ENCODE measurements around the gene AUTS2. TPM values are rescaled to one million over a fixed set of nuclear protein-coding genes. Genes with fewer than 3 reads are reported as not detected.

Gene AUTS2
- total and polyA plus RNA-seq, 10 donors, result 6.1 to 54.8 (median 29.1) TPM

GRCh38 chr7:70649323-70649722 is 1051.0 kb downstream of the AUTS2 start:
- DNase-seq, result no peak
- Histone ChIP-seq H3K27me3 (replicated peaks in 1 of 7) (no peaks in the 10 kb centered on the region), H3K4me3 (no peak overlapping the region), H3K4me1 (peaks cover 0 to 7% (median 0%) of the 10 kb centered on the region in 6 donors), H3K9me3 (no peaks in the 10 kb centered on the region), H3K27ac (no peak overlapping the region), H3K36me3 (no peaks in the 10 kb centered on the region)
- intact Hi-C loops (cut with DNase I; ENCODE audit: low total_unique reads), result no loop called here
- WGBS, 5 donors, result 86 to 95% (median 95%) methylated on average over 5 of the region's 5 CpGs
- TF ChIP-seq POLR2AphosphoS5 (IDR thresholded peaks at IDR 0.05), result no peak
- no peak for TF ChIP-seq CTCF (IDR thresholded peaks at IDR 0.05 in 8 of 11, conservative IDR thresholded peaks at IDR 0.05 in 3 of 11)
- no peak for TF ChIP-seq POLR2A (IDR thresholded peaks at IDR 0.05)

DNA sequence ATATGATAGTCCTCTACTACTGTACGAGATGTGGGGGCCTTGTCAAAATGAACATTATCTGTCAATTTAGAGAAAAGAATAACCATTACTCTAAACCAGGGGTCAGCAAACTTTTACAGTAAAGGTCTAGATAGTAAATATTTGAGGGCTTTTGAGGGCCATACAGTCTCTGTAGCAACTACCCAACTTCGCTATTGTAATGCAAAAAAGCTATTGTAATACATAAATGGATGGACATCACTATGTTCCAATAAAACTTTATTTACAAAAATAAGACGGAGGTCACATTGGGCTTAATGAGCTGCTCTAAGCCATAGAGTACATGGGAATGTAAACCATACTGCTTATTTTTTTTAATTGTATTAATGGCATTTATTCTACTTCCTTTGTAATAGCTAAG is 1055.9 kb downstream of the AUTS2 start:
- 87 to 97% (median 93%) methylated on average over 3 of the region's 3 CpGs for WGBS, 5 donors
- intact Hi-C loops (cut with DNase I; ENCODE audit: low total_unique reads), result no loop called here
- H3K9me3 ChIP-seq, result no peaks in the 10 kb centered on the region
- no peak overlapping the region for H3K27ac ChIP-seq
- no peak for DNase-seq
- H3K27me3 ChIP-seq (replicated peaks in 1 of 7), result no peaks in the 10 kb centered on the region
- no peaks in the 10 kb centered on the region for H3K4me1 ChIP-seq
- TF ChIP-seq POLR2AphosphoS5 (IDR thresholded peaks at IDR 0.05) (no peak), POLR2A (IDR thresholded peaks at IDR 0.05) (no peak), CTCF (IDR thresholded peaks at IDR 0.05 in 8 of 11, conservative IDR thresholded peaks at IDR 0.05 in 3 of 11) (no peak)
- no peak overlapping the region for H3K4me3 ChIP-seq
- no peaks in the 10 kb centered on the region for H3K36me3 ChIP-seq

DNA sequence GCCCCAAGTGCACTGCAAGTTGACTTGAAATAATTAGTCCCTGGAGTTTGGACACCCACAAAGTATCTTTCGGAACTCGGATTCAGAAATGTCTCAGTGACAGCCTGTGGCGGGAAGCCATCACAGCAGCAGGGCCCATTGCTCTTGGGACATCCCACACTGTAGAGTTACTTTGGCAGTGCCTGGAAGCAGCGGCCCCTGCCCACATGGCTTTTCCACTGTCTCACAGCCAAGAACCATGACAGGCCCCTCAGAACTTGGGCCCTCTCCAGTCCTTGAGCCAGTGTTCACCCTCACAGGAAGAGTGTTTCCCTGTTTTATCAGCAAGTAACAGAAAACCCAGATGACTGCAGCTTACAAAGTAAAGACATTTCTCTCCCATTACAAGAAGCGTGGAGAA is 1056.7 kb downstream of the AUTS2 start:
- intact Hi-C loops (cut with DNase I; ENCODE audit: low total_unique reads), result no loop called here
- 74 to 96% (median 79%) methylated on average over 5 of the region's 5 CpGs for WGBS, 5 donors
- Histone ChIP-seq H3K27ac (no peak overlapping the region), H3K4me1 (peaks cover 0 to 3% (median 0%) of the 10 kb centered on the region in 6 donors), H3K9me3 (no peaks in the 10 kb centered on the region), H3K36me3 (no peaks in the 10 kb centered on the region), H3K27me3 (replicated peaks in 1 of 7) (no peaks in the 10 kb centered on the region), H3K4me3 (no peak overlapping the region)
- DNase-seq, result peak; percentile 43
- TF ChIP-seq POLR2AphosphoS5 (IDR thresholded peaks at IDR 0.05) (no peak), CTCF (IDR thresholded peaks at IDR 0.05 in 8 of 11, conservative IDR thresholded peaks at IDR 0.05 in 3 of 11) (no peak), POLR2A (IDR thresholded peaks at IDR 0.05) (no peak)

DNA sequence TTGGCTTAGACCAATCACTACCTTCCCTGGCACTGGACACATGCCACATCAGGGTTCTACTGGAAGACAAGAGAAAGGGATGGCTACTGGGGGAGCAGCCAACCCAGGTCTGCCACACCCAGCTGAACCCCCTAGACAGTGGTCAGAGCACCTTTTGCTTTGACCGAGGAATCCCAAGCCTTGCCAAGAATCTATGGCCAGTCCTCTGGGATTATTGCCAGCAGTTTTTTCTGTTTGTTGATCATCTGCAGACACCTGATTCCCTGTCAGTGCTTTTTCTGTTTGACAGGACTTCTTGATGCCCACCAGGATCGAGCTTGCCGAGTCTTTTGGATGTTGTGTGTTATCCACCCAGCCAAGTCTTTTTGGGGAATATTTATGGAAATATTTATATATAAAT is 1057.4 kb downstream of the AUTS2 start:
- intact Hi-C loops (cut with DNase I; ENCODE audit: low total_unique reads), result no loop called here

More for the DNA sequence above, 1057.4 kb downstream of the AUTS2 start:
- no peaks in the 10 kb centered on the region for H3K27me3 ChIP-seq (replicated peaks in 1 of 7)
- H3K9me3 ChIP-seq, result no peaks in the 10 kb centered on the region
- no peak overlapping the region for H3K4me3 ChIP-seq
- no peak for DNase-seq
- no peak overlapping the region for H3K27ac ChIP-seq
- 92 to 98% (median 97%) methylated on average over 3 of the region's 3 CpGs for WGBS, 5 donors
- H3K4me1 ChIP-seq, result peaks cover 0 to 3% (median 0%) of the 10 kb centered on the region in 6 donors
- no peaks in the 10 kb centered on the region for H3K36me3 ChIP-seq
- TF ChIP-seq CTCF (IDR thresholded peaks at IDR 0.05 in 8 of 11, conservative IDR thresholded peaks at IDR 0.05 in 3 of 11), result no peak
- TF ChIP-seq POLR2A (IDR thresholded peaks at IDR 0.05), result no peak
- TF ChIP-seq POLR2AphosphoS5 (IDR thresholded peaks at IDR 0.05), result no peak

Measured in spleen (tissue), 11 donors.